ENCODE results near the gene RASA3. TPM values are rescaled to one million over a fixed set of nuclear protein-coding genes. Genes with fewer than 3 reads are reported as not detected.

RASA3 gene
- total and polyA plus RNA-seq, 11 donors = 4.8 to 24.2 (median 9.7) TPM

GRCh38 chr13:114000151-114001040, 132.0 kb downstream of the RASA3 start:
- DNase-seq (peak in 2 of 5 donors; percentile 15 to 33), ATAC-seq (no peak)

GRCh38 chr13:113999618-113999910, 132.9 kb downstream of the RASA3 start:
- intact Hi-C loops (cut with DNase I) = no loop called here
- Histone ChIP-seq H3K27me3 (no peaks in the 10 kb centered on the region), H3K27ac (no peak overlapping the region), H3K9me3 (no peaks in the 10 kb centered on the region), H3K36me3 (peaks cover 0 to 56% (median 7%) of the 10 kb centered on the region in 9 donors), H3K4me1 (peaks cover 0 to 16% (median 0%) of the 10 kb centered on the region in 12 donors), H3K4me3 (no peak overlapping the region)
- ATAC-seq = no peak
- DNase-seq = peak in 1 of 5 donors; percentile 12
- 83 to 95% (median 93%) methylated on average over 1 to 10 of the region's 10 CpGs for WGBS, 4 donors
- TF ChIP-seq CTCF (IDR thresholded peaks at IDR 0.05) (no peak), POLR2A (IDR thresholded peaks at IDR 0.05) (no peak)

More at GRCh38 chr13:114000151-114001040, 132.0 kb downstream of the RASA3 start:
- intact Hi-C loops (cut with DNase I) = no loop called here
- Histone ChIP-seq H3K36me3 (peaks cover 0 to 53% (median 7%) of the 10 kb centered on the region in 9 donors), H3K27ac (no peak overlapping the region), H3K27me3 (no peaks in the 10 kb centered on the region), H3K9me3 (no peaks in the 10 kb centered on the region), H3K4me1 (peaks cover 0 to 16% (median 0%) of the 10 kb centered on the region in 12 donors), H3K4me3 (no peak overlapping the region)
- no peak for TF ChIP-seq POLR2A (IDR thresholded peaks at IDR 0.05)
- no peak for TF ChIP-seq CTCF (IDR thresholded peaks at IDR 0.05)
- WGBS, 4 donors = 94 to 97% (median 96%) methylated on average over 21 to 26 of the region's 26 CpGs

GRCh38 chr13:113998781-113999617, 133.4 kb downstream of the RASA3 start:
- WGBS, 4 donors = 89 to 94% (median 92%) methylated on average over 37 to 42 of the region's 42 CpGs
- peak overlapping the region in 3 of 12 donors; percentile 2 to 51 (median 26) for H3K27ac ChIP-seq
- no peaks in the 10 kb centered on the region for H3K9me3 ChIP-seq
- no peaks in the 10 kb centered on the region for H3K27me3 ChIP-seq
- peaks cover 0 to 56% (median 7%) of the 10 kb centered on the region in 9 donors for H3K36me3 ChIP-seq
- ATAC-seq (no peak), DNase-seq (peak in 3 of 5 donors; percentile 18 to 43 (median 25))
- no peak overlapping the region for H3K4me3 ChIP-seq
- intact Hi-C loops (cut with DNase I) = no loop called here
- H3K4me1 ChIP-seq = peaks cover 0 to 16% (median 0%) of the 10 kb centered on the region in 12 donors
- TF ChIP-seq POLR2A (IDR thresholded peaks at IDR 0.05) (no peak), CTCF (IDR thresholded peaks at IDR 0.05) (no peak)
